ENCODE measurements around the gene RPF1.
A peak's percentile ranks its signal among the peaks of the same experiment; 100 is the strongest.
"Not testable (repeated sequence)": the region's sequence is repeated elsewhere in the genome, so short reads cannot be mapped to it uniquely, and the experiment has no call there.

Gene RPF1

DNA sequence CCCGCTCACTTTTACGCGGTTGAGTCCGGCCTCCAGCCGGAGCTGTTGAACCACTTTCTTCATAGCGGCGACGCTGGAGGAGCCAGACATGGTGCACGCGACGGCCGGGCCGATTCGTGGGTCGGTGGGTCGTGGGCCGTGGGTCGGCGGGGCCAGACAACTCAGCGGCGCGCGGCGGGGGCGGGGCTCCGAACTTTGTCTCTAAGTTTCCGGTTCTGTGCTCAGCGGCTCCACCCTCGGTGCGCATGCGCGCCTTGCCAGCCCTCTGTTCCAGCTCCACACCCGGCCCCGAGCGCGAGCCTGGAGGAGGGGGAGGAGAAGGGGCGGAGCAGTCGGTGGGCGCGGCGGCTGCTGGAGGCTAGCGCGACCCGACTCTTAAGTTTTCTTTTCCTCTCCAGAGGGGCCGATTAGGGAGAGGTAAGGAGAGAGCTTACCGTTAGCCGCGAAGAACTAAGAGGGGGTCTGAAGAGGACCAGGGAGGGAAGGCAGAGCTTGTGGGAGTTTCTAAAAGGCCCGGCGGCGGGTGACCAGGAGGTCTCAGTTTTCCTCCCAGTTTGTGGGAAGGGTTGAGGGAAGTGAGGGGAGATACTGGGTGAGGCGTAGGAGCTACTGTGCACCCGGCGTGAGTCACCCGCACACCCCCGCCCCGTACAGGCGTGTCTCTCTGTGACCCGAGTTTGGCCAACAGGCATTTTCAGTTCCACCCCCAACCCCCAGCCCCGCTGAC, 27.1 kb downstream of the RPF1 start, which contains the start of the genes GNG5 and SPATA1:
GNG5 (minus strand) TSS at position 580 of the 727 bp plus-strand sequence; CDS start at position 90, 490 bp downstream.
SPATA1 (plus strand) TSS at position 385 of the 727 bp plus-strand sequence. CDS start 9,974 bp downstream, outside the sequence.
- peaks cover 60% of the 10 kb centered on the region for H3K79me2 ChIP-seq (ENCODE audit: insufficient read depth, low read length)
- peak; percentile 98 for DNase-seq

GRCh38 chr1:84506729-84507453, 27.8 kb downstream of the RPF1 start:
- Histone ChIP-seq H3K9ac (ENCODE audit: low read depth, low read length) (peak overlapping the region; percentile 72), H2AFZ (ENCODE audit: low read depth, low read length) (peak overlapping the region; percentile 69), H3K4me1 (ENCODE audit: insufficient read depth, low read length) (peaks cover 42% of the 10 kb centered on the region), H4K20me1 (ENCODE audit: insufficient read depth, low read length) (peaks cover 32% of the 10 kb centered on the region), H3K27me3 (ENCODE audit: insufficient read depth, low read length, poor library complexity) (no peaks in the 10 kb centered on the region), H3K79me2 (ENCODE audit: insufficient read depth, low read length) (peaks cover 53% of the 10 kb centered on the region), H3K36me3 (ENCODE audit: insufficient read depth, low read length) (peaks cover 15% of the 10 kb centered on the region), H3K4me3 (ENCODE audit: low read depth in 1 of 2, low read length in 2 of 2) (peak overlapping the region; percentile 48 to 69), H3K9me3 (ENCODE audit: insufficient read depth, low read length, severe bottlenecking) (no peaks in the 10 kb centered on the region), H3K27ac (ENCODE audit: low read length) (peak overlapping the region; percentile 86), H3K4me2 (ENCODE audit: insufficient read depth, low read length) (peak overlapping the region; percentile 62)
- DNase-seq (no peak), ATAC-seq (ENCODE audit: insufficient read depth, low read depth) (peak; percentile 64)
- TF ChIP-seq EZH2 (IDR thresholded peaks at IDR 0.05; ENCODE audit: borderline replicate concordance, low read depth, low read length, severe bottlenecking), result no peak
- TF ChIP-seq, protein P1, sequence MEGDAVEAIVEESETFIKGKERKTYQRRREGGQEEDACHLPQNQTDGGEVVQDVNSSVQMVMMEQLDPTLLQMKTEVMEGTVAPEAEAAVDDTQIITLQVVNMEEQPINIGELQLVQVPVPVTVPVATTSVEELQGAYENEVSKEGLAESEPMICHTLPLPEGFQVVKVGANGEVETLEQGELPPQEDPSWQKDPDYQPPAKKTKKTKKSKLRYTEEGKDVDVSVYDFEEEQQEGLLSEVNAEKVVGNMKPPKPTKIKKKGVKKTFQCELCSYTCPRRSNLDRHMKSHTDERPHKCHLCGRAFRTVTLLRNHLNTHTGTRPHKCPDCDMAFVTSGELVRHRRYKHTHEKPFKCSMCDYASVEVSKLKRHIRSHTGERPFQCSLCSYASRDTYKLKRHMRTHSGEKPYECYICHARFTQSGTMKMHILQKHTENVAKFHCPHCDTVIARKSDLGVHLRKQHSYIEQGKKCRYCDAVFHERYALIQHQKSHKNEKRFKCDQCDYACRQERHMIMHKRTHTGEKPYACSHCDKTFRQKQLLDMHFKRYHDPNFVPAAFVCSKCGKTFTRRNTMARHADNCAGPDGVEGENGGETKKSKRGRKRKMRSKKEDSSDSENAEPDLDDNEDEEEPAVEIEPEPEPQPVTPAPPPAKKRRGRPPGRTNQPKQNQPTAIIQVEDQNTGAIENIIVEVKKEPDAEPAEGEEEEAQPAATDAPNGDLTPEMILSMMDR (IDR thresholded peaks at IDR 0.05; ENCODE audit: borderline replicate concordance, extremely low read depth, low read length, poor library complexity, severe bottlenecking), result no peak

More for the DNA sequence above, 27.1 kb downstream of the RPF1 start, which contains the start of the genes GNG5 and SPATA1:
- Histone ChIP-seq H3K36me3 (ENCODE audit: insufficient read depth, low read length) (peaks cover 18% of the 10 kb centered on the region), H3K9ac (ENCODE audit: low read depth, low read length) (peak within 1 kb of the TSS; percentile 72), H2AFZ (ENCODE audit: low read depth, low read length) (peak within 1 kb of the TSS; percentile 73), H4K20me1 (ENCODE audit: insufficient read depth, low read length) (peaks cover 38% of the 10 kb centered on the region), H3K4me3 (ENCODE audit: low read depth in 1 of 2, low read length in 2 of 2) (peak within 1 kb of the TSS; percentile 48 to 69), H3K9me3 (ENCODE audit: insufficient read depth, low read length, severe bottlenecking) (no peaks in the 10 kb centered on the region), H3K4me1 (ENCODE audit: insufficient read depth, low read length) (peaks cover 49% of the 10 kb centered on the region), H3K27ac (ENCODE audit: low read length) (peak within 1 kb of the TSS; percentile 86), H3K27me3 (ENCODE audit: insufficient read depth, low read length, poor library complexity) (no peaks in the 10 kb centered on the region), H3K4me2 (ENCODE audit: insufficient read depth, low read length) (peak within 1 kb of the TSS; percentile 82)
- peak; percentile 88 for ATAC-seq (ENCODE audit: insufficient read depth, low read depth)
- TF ChIP-seq, protein P1 (IDR thresholded peaks at IDR 0.05; ENCODE audit: borderline replicate concordance, extremely low read depth, low read length, poor library complexity, severe bottlenecking), result no peak
- no peak for TF ChIP-seq EZH2 (IDR thresholded peaks at IDR 0.05; ENCODE audit: borderline replicate concordance, low read depth, low read length, severe bottlenecking)

DNA sequence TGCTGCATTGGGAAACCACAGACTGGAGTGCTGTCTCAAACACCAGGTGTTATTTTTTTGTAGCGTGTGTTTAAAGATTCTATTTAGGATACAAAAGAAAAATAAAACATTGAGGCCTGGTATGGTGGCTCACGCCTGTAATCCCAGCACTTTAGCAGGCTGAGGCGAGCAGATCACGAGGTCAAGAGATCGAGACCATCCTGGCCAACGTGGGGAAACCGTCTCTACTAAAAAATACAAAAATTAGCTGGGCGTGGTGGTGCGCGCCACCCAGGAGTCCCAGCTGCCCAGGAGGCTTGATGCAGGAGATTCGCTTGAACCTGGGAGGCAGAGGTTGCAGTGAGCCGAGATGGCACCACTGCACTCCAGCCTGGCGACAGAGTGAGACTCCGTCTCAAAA, 28.8 kb downstream of the RPF1 start:
- Histone ChIP-seq H3K79me2 (ENCODE audit: insufficient read depth, low read length) (peaks cover 43% of the 10 kb centered on the region), H4K20me1 (ENCODE audit: insufficient read depth, low read length) (peaks cover 24% of the 10 kb centered on the region), H3K4me2 (ENCODE audit: insufficient read depth, low read length) (peak overlapping the region; percentile 62), H3K4me1 (ENCODE audit: insufficient read depth, low read length) (peaks cover 34% of the 10 kb centered on the region), H3K4me3 (ENCODE audit: low read depth in 1 of 2, low read length in 2 of 2) (peak overlapping the region in 1 of 2 experiments; percentile 69; a peak in 2 of 4 replicates), H3K27ac (ENCODE audit: low read length) (peak overlapping the region; percentile 86), H3K9ac (ENCODE audit: low read depth, low read length) (peak overlapping the region; percentile 72)
- DNase-seq, result peak; percentile 18
- not testable (repeated sequence) for H3K9me3 ChIP-seq (ENCODE audit: insufficient read depth, low read length, severe bottlenecking); H3K27me3 ChIP-seq (ENCODE audit: insufficient read depth, low read length, poor library complexity); H2AFZ ChIP-seq (ENCODE audit: low read depth, low read length); ATAC-seq (ENCODE audit: insufficient read depth, low read depth); H3K36me3 ChIP-seq (ENCODE audit: insufficient read depth, low read length)

Data from DND-41 (cell line).